M059J (cell line): ENCODE data around the gene CTPS2. TPM values are rescaled to one million over a fixed set of nuclear protein-coding genes. Genes with fewer than 3 reads are reported as not detected.
A peak's percentile ranks its signal among the peaks of the same experiment; 100 is the strongest.
"Not testable (repeated sequence)": the region's sequence is repeated elsewhere in the genome, so short reads cannot be mapped to it uniquely, and the experiment has no call there.

Experiments used
- DNase-seq: peaks from one replicate; pipeline ENCODE4 v3.0.0-alpha.2; 2012; ENCODE audit warnings: low read depth
- total RNA-seq: library from RNA; depleted of rRNA; stranded (reverse); fragments of >200 nt; shearing (Covaris generic); gene quantifications from 2 replicates; pipeline ENCODE4 v1.2.3, GENCODE V29; 2014

Gene CTPS2
- total RNA-seq, 1 experiment from 2014 or later = 14.1 TPM

DNA sequence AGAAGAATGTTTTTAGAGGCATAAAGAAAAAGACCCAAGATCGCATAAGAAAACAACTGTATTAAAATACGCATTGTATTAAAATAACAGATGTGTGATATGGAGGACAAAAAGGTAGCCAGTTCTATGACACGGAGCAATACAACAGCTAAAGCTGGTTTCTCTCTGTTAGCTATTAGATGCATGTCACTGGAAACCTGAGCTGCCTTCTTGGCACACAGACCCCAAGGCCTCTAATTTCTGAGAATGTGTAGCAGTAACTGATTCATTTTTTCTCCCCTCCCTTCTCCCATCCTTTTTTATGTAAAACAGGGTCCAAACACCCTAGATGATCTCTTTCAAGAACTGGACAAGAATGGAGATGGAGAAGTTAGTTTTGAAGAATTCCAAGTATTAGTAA lies 58.4 kb downstream of the CTPS2 start:
- DNase-seq = no peak

DNA sequence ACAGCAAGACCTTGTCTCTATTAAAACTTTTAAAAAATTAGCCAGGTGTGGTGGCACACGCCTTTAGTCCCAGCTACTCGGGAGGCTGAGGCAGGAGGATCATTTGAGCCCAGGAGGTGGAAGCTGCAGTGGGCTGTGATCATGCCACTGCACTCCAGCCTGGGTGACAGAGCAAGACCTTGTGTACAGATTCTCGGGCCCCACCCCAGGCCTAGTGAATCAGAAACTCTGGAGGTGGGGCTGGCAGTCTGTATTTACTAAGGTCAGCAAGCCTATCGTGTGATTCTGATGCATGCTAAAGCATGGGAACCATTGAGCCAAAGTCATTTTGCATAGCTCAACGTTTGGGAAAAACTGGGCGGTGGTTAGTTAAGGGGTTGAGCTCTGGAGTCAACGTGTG lies 59.0 kb downstream of the CTPS2 start:
- DNase-seq = no peak

DNA sequence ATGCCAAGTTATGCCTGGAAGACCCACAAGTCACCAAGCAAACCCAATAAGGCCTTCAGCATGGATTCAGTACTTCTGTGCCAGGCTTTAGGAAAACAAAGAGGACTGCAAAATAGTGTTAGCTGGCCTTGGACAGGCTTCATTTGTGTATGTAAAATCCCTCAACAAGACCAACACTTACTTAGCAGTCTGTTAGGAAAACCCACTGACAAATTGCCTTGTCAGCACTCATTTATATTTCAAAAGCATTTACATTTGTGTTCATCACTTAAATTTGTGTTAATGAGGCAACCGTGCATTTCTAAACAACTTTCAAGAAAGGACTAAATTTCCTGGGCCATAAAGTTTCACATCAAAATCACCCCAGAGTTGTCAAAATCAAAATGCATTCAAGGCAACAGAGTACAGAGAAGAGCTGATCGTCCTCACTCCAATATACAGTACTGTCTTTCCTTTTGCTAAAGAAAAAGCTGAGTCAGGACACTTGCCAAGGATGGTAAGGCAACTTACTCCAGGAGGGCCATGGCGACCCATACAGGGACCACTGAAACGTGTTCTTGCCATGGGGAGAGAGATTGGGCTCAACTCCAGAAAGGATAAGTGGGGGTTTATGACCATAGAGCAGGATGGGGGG lies 61.0 kb downstream of the CTPS2 start:
- DNase-seq = no peak

DNA sequence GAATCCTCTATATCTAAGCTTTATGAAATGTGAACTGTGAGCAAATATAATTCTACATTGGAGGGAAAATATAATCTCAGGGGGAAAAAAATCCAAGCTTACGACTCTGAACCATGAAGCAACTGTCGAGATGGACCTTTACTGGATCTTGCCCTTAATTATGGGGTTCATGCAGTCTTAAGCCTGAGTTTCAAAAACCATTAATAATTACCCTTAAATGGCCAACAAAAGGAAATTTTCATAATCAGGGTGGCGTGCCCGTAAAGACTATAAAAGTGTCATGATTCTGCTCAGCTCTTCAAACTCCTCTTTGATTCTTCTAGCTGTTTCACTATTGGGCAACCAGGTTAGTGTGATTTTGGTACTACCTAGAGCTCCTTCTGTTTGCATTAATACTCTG lies 62.6 kb downstream of the CTPS2 start, which contains the start of gene S100G:
S100G (plus strand) TSS at position 301 of the 400 bp plus-strand sequence. CDS start 849 bp downstream, outside the sequence.
- no peak for DNase-seq

DNA sequence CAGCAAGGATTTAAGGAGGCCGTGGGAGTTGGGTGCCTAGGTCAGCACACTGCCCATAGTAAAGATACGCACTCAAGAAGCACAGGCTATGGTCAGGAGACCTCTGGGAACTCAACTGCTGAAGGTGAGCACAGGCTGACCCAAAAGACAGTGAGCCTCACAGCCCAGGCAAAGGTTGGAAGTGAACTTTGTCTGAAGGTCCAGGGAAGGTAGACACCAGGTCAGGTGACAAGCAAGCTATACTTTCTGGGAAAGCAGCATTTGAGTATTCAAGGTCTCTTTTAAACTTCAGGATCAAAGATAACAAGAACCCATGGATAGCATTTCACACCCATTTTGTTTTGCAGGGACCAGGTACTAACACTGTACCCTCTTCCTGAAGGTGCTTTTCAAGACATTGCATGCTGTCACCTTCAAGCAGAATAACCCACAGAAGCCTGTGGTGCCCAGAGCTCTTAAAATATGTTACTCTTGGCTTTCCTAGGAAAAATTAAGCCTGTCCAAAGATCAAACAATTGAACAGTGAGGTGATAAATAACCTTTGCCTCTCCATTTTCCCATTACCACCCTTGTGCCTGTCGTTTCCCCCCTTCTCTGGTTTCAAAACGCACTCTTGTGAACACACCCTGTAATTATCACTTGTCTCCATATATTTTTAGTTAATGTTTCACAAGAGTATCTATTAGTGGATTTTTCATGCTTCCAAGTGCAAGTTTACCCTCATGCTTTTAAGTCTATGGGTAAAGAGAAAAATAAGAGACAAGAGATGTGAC lies 65.9 kb downstream of the CTPS2 start:
- DNase-seq = no peak

DNA sequence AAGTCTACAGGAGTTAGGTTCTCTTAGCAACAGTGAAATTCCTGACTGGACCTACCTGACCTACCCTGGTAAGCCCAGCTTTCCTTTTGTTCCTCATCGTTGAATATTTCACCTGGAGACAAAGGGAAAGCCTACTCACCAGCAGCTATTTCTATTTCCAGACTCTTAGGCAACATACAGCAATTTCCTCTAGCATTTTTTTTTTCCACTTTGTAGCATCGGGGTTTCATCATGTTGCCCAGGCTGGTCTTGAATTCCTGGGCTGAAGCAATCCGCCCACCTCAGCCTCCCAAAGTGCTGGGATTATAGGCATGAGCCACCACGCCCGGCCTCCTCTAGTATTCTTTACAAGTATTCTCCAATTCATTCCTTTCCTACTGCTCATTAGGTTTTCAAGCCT lies 69.3 kb downstream of the CTPS2 start:
- no peak for DNase-seq

DNA sequence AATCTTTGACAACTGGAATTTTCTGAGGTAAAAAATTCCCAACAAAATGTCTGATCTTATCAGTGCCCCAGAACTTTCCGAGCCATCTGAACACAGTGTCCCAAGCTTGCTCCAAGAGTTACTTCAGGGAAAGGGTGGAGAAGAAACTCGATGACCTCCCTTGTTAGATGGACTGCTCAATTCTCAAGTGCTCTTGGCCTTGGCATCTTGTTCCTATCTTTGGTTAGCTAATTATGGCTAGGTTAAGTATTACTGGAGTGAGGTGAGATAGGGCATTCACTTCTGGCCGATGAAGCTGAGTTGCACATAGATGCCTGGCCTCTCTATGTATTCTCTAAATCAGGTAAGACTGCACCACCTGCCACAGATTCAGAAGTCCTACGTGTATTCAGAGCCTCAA lies 71.6 kb downstream of the CTPS2 start:
- DNase-seq = no peak

DNA sequence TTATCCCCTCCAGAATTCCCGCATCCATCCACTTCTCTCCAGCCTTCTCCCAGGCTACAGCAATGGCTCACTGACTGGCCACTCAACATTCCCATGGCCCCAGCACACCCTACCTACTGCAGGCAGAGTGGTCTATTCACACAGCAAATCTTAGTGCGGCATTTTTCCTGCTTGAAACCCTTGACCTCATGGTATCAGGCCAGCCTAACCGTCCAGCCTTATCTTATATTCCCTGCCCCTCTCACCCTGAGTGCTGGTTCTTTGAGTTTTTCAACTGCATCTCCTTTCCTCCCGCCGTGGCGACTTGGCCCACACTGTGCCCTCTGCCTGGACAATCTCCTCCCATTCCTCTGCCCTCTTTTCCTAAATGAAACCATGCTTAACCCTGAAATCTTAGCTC lies 72.5 kb downstream of the CTPS2 start:
- no peak for DNase-seq

DNA sequence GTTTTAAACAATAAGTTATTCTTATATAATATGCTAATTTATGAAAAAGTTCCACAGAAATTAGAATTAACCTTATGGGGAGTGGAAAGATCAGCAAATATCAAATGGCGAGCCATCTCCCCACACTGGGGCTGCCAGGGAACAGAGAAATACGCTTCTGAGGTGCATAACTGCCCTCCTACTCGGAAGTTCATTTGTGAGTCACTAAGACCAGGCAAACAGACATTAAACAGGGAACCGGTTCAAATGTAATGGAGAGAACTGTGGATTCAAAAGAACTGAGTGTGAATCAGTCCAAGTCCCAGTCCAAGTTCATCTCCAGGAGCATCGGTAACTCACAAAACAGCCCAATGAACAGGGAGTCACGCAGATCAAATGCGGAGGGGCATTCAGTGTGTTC lies 73.9 kb downstream of the CTPS2 start:
- DNase-seq = no peak

DNA sequence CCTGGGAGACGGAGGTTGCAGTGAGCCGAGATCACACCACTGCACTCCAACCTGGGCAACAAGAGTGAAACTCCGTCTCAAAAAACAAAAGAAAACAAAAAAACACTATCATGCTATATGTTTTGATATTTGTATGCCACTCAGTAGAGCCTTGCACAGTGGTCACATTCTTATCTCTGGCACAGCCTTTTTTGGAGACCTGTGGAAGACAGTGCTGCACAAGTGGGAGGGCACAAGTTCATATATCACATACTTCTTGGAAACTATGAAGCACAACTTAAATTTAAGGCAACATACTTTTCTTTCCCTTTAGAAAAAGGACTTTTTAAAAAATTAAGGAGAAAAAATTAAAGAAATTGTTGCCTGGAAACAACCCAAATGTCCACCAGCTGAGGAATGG lies 76.9 kb downstream of the CTPS2 start:
- no peak for DNase-seq

DNA sequence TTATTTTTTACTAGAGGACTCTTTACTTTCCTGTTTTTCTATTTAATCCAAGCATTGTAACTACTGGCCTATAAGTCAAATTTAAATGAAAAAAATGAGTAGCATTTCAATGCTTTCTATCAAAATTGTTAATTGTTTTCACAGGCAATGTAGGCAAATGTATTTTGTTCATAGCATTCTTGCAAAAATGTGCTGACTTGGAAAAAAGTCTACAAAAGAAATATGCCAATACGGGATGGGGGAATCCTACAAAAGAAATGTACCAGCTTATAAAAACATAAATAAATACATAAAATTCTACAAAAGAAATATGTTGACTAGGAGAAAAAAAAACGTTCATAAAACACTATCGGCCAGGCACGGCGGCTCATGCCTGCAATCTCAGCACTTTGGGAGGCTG lies 77.4 kb downstream of the CTPS2 start:
- DNase-seq = no peak

DNA sequence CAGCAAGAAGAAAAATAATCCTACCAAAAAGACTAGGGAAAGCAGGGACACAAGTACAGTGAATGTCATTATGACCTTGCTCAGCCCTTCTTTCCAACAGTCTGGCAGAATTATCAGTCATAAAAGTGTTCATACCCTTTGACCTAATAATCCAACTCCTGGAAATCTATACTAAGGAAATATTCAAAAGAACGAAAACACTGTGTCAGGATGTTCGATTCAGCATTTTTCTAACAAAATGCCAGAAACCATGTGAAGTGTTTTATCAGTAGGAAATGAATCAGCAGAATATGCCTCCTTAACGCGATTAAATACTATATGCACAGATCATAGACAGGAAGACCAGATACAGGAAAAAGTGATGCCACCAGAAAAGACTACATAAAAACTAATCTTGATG lies 78.7 kb downstream of the CTPS2 start:
- DNase-seq = no peak

DNA sequence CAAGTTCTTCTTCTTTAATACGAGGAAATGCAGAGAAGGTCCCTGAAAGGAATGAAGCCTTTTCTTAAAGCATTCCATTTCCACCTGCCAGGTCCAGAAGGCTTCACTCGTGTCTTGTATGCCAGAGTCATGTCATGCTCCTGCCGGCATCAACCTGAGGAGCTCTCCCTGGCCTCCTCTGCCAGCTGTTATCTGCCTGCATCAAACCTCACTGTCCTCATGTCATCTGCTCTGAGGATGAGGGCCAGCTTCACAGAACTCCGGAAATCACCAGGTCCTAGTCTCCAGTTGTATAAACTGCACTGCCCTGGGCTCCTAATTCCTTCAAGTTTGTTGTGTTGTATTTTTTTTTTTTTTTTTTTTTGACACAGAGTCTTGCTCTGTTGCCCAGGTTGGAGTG lies 82.6 kb downstream of the CTPS2 start:
- no peak for DNase-seq

DNA sequence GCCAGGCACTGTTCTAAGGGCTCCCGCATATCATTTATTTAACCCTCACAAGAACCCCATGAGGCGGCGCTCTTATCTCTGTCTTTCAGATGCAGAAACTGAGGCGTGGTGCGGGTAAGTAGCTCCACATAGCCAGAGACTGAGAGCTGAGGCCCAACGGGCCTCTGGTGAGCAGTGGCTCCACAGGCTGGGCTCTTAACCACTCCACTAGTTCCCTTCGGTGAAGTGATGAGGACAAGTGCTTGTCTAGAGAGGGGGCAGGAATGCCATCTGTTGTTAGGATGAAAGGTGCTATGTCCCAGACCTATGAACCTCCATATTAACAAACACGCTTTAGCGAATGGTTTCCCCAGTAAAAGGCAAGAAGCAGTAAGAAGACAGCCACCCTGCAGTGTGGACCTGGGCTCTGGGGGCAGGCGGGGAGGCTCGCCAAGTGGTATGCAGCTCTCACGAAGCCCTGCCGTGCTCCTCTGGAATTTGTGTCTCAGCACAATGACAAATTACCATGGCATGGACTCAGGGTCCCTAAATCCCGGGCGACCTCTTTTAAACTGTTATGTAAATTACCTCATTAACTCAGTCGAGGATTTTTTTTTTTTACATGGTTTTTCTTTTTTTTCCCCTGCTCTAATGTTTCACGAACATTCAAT lies 83.4 kb downstream of the CTPS2 start:
- peak; percentile 40 for DNase-seq

DNA sequence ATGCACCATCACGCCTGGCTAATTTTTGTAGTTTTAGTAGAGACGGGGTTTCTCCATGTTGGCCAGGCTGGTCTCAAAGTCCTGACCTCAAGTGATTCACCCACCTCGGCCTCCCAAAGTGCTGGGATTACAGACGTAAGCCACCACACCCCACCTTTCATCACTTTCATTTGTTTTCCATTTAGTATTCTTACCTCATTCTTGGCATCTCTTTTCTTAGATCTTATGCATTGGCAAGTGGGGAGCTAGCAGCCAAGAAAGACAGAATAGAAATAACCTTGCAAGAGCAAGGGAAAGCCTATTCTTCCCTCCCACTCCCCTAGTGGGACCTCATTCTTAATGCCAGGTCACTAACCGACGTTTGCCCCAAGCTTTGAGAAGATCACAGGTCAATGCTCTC lies 84.0 kb downstream of the CTPS2 start:
- peak; percentile 61 for DNase-seq

DNA sequence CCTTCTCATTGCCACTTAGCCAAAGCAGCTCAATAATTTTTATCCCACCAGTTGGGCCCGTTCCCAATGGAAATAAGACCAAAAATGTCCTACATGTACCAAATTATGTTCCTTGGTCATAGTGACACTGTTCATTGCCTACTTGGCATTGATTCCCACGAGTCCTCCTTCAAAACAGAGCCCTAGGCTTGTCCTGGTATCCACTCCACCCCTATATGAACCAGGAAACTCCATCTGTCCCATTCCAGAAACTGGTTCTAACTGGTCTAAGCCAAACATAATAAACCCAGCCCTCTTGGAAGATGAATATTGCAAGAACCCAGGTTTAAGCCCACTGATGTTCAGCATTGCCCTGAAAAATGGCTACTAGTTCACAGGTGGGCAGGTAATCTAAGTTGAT lies 93.4 kb downstream of the CTPS2 start:
- DNase-seq = no peak

DNA sequence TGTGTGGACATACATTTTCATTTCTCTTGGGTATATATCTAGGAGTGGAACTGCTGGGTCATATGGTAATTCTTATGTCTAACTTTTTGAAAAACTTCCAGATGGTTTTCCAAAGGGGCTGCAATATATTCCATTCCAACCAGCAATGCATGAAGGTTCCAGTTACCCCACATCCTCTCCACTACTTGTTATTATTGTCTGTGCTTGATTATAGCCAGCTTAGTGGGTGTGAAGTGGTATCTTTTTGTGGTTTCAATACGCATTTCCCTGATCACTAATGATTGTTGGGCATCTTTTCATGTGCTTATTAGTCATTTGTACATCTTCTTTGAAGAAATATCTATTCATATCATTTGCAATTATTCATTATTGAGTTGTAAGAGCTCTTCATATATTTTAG lies 94.0 kb downstream of the CTPS2 start:
- DNase-seq = no peak

DNA sequence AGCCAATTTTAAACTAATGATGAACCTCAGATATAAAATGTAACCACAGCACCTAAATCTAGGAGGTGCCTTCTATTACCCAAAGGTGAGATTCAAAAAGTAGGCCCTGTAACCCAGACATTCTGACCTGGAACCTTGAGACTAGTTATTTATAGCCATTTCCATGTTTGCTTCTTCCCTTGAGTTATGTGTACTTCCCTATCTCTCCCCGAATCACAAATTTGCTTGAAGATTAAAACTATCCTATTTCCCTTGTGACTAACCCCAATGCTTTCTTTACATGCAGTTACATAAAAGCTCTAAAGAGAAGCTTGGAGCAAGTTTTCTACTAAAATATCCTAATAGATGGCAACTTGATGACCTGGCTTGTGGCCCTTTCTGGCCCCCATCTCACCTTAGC lies 95.1 kb downstream of the CTPS2 start:
- no peak for DNase-seq

DNA sequence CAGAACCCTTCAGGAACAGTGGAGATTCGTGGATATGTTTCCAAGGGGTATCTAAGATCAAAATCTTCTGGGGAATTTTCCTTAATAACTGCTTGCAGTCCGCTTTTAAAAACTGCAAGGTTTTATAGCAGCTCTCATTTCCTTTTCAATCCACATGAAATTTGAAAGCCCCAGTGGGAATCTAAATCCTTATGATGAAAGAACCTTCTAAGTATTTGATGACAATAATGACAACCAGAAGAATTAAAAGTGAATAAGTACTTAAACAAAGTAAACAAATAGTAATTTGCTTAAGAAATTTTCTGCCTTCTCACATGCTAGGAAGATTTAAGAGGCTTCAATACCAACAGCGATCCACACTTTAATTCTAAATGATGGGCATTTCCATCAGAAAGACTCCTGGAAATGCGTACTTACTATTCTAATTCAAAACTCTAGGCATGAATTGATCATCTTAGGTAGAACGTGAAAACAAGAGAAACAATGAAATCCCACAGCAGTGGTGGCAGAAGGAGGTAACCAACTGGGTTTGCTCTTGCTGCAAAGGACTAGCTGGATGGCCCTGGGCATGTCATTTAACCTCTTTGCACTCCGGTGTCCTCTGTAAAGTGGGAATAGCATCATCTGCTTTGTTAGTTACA lies 100.1 kb downstream of the CTPS2 start:
- DNase-seq = no peak

DNA sequence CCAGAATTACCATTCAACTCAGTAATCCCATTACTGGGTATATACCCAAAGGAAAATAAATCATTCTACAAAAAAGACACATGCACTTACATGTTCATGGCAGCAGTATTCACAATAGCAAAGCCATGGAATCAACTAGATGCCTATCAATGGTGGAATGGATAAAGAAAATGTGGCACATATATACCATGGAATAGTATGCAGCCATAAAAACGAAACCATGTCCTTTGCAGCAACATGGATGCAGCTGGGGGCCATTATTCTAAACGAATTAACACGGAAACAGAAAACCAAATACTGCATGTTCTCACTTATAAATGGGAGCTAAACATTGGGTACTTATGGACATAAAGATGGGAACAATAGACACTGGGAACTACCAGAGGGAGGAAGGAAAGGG lies 101.8 kb downstream of the CTPS2 start:
- not testable (repeated sequence) for DNase-seq

DNA sequence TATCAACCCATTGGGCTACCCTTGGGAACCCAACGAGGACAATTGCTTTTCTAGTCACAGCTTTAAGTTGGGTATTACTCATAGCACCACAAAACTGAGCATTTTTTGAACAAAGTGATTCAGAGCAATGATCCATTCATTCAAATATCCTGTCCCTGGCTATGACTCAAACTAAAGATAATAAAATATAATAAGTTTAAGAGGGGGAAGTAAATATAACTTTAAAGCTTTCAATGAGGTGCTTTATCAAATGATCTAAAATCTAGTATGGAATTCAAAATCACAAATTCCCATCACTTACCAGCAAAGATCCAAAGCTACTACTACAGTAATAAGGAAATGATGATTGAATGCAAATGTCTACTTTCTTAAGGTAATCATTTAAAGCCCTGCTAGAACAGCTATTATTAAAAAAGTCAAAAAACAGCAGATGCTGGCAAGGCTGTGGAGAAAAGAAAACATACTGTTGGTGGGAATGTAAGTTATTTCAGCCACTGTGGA lies 102.3 kb downstream of the CTPS2 start:
- DNase-seq = peak; percentile 65

DNA sequence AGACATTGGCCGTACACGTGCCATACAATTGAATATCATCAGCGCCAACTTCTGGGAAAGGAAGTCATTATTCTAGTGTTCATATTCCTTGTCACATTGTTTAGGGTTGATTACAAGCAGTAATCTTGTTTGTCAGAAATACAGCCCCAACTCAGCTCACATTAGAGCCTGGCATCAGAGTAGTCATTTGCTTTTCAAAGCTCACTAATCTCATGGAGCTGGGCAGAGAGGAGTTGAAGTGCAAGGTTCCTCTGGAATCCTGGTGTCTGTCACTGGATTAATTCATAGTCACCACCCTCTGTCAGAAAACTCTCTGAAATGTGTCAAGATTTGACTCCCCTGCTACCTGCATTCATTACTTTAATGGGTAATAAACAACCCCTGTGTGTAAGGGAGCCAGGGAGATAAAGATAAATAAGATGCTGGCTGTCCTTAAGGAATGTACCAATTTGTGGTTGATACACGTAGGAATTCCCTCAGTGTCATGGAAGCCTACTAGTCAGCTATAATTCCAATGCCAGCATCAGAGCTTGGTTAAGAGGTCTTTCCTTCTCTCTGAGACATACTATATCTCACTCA lies 106.2 kb downstream of the CTPS2 start:
- no peak for DNase-seq
